Kidney (tissue), 14 donors: ENCODE measurements around the gene ITGA5. TPM values are rescaled to one million over a fixed set of nuclear protein-coding genes. Genes with fewer than 3 reads are reported as not detected.

ENCODE experiments used
- DNase-seq, 5 donors: peaks; one replicate each; pipeline ENCODE4 v3.0.0-alpha.2; 2013 to 2020
- FAIRE-seq: peaks from 2 replicates; lab custom pipeline; 2012; peaks lifted over from hg19 to GRCh38; lab: Jason Lieb, UNC
- H3K27ac ChIP-seq, 2 donors: one replicate each; pipeline ENCODE4 v1.7.0; 2013; ENCODE audit warnings: low read depth in 2 of 2, low read length in 2 of 2, inconsistent platforms in 1 of 2
- H3K27me3 ChIP-seq: one replicate; pipeline ENCODE4 v1.7.1; 2013; ENCODE audit warnings: low read length, inconsistent platforms; ENCODE audit not compliant: control insufficient read depth, insufficient read depth
- H3K36me3 ChIP-seq, 3 donors: one replicate each; pipeline versions ENCODE4 v1.7.0 to v1.7.1; 2013; ENCODE audit warnings: low read length in 3 of 3, control low read depth in 1 of 3, inconsistent platforms in 1 of 3; ENCODE audit not compliant: insufficient read depth in 3 of 3, control insufficient read depth in 2 of 3
- H3K4me1 ChIP-seq, 3 donors: one replicate each; pipeline versions ENCODE4 v1.7.0 to v1.7.1; 2013; ENCODE audit warnings: low read length in 3 of 3, inconsistent platforms in 1 of 3, low read depth in 1 of 3; ENCODE audit not compliant: control insufficient read depth in 2 of 3, insufficient read depth in 2 of 3
- H3K4me3 ChIP-seq, 3 donors: one replicate each; pipeline versions ENCODE4 v1.7.0 to v1.8.1; 2013; ENCODE audit warnings: low read length in 3 of 3, control low read depth in 1 of 3, inconsistent platforms in 1 of 3
- H3K9ac ChIP-seq, 3 donors: one replicate each; pipeline versions ENCODE4 v1.7.0 to v1.7.1; 2013; ENCODE audit warnings: low read length in 3 of 3, control low read depth in 1 of 3, inconsistent platforms in 1 of 3
- H3K9me3 ChIP-seq, 3 donors: one replicate each; pipeline versions ENCODE4 v1.7.0 to v1.7.1; 2013; ENCODE audit warnings: low read length in 3 of 3, control low read depth in 1 of 3, inconsistent platforms in 1 of 3; ENCODE audit not compliant: control insufficient read depth in 2 of 3, insufficient read depth in 1 of 3
- intact Hi-C: fragments of 100-400 bp; cut with DNase I; formaldehyde crosslinking; loops from one replicate; pipeline ENCODE4 v1.11.1; 2022
- polyA plus RNA-seq: library from polyadenylated mRNA; stranded (reverse); fragments of 350-450 nt; fragmentation: Illumina TruSeq; extraction: RNeasy Lipid Tissue Mini Kit (QIAGEN cat#74804); gene quantifications from one replicate; pipeline ENCODE4 v1.2.3, GENCODE V29; 2014; ENCODE audit warnings: low read depth, low replicate concordance; ENCODE audit not compliant: insufficient read depth
- total RNA-seq: library from RNA; stranded (reverse); fragmentation: NEBNext Ultra II Directional; extraction: Animal tissue kit (Norgen Biotek cat#: 25700); gene quantifications from one replicate; pipeline ENCODE4 v1.2.1, GENCODE V29; 2021
- TF ChIP-seq, protein P1 (sequence below): IDR thresholded peaks from 3 replicates; pipeline ENCODE4 v1.5.1; 2012; ENCODE audit warnings: mild to moderate bottlenecking, moderate library complexity, borderline replicate concordance; ENCODE audit not compliant: insufficient read depth; ENCODE audit errors: extremely low read depth
- donor health status: control.
- donor health status: control.
- donor health status: control.
- donor health status: control.
- donor health status: control.
- donor health status: DM: yes; HTN: yes; CAD: no.
- donor health status: Normal renal cell carcinoma (clear cell type).

The ITGA5 gene
- total and polyA plus RNA-seq, 2 donors from 2014 or later, result 11.4 to 65.6 TPM

DNA sequence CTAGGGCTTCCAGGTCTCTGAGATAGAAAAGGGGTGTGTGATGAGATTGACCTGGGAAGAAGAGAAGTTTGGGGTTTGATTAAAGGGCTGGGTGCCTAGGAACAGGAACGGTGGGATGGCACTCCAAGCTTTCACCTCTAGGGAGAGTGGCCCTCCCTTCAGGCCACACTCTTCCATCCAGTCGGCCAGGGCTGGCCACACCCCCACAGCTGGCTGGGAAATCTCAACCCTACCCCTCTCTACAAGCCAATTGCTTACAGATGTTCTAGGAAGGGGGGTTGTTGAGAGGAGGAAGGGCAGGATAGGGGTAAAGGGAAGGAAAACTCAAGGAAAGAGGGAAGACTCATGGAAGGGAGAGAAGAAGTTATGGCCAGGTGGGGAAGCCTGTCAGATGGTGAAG is 6.6 kb upstream of the ITGA5 start:
- FAIRE-seq, result no peak
- no peak for DNase-seq
- H3K4me1 ChIP-seq, result peaks cover 0 to 13% (median 7%) of the 10 kb centered on the region in 3 donors

DNA sequence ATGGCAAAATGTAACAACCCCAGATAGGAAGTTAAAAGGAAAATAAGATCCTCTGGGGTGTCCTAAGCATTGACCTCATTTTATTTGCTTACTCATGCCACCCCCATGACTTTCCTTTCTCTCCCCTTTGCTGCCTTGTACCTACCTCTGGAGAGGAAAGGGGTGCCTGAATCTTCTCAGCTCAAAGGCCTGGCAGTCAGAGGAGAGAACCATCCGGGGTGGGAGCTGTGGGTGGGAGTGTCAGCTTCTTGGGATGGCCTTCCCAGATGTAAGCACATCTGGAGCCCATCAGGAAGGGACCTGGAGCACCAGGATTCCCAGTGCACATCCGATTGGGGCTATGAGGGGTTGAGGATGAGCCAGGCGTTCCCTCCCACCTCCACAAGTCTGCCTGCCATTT is 5.2 kb upstream of the ITGA5 start:
- H3K36me3 ChIP-seq, result no peaks in the 10 kb centered on the region
- no peak overlapping the region for H3K9ac ChIP-seq
- H3K27ac ChIP-seq, result no peak overlapping the region
- no peak for DNase-seq
- no peaks in the 10 kb centered on the region for H3K27me3 ChIP-seq
- intact Hi-C loops, result no loop called here
- H3K4me3 ChIP-seq, result no peak overlapping the region
- no peaks in the 10 kb centered on the region for H3K9me3 ChIP-seq
- TF ChIP-seq, protein P1, sequence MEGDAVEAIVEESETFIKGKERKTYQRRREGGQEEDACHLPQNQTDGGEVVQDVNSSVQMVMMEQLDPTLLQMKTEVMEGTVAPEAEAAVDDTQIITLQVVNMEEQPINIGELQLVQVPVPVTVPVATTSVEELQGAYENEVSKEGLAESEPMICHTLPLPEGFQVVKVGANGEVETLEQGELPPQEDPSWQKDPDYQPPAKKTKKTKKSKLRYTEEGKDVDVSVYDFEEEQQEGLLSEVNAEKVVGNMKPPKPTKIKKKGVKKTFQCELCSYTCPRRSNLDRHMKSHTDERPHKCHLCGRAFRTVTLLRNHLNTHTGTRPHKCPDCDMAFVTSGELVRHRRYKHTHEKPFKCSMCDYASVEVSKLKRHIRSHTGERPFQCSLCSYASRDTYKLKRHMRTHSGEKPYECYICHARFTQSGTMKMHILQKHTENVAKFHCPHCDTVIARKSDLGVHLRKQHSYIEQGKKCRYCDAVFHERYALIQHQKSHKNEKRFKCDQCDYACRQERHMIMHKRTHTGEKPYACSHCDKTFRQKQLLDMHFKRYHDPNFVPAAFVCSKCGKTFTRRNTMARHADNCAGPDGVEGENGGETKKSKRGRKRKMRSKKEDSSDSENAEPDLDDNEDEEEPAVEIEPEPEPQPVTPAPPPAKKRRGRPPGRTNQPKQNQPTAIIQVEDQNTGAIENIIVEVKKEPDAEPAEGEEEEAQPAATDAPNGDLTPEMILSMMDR, result no peak
- FAIRE-seq, result no peak
- H3K4me1 ChIP-seq, result peaks cover 0 to 17% (median 13%) of the 10 kb centered on the region in 3 donors

More for the DNA sequence above, 6.6 kb upstream of the ITGA5 start:
- Histone ChIP-seq H3K9me3 (no peaks in the 10 kb centered on the region), H3K9ac (no peak overlapping the region), H3K27me3 (no peaks in the 10 kb centered on the region), H3K36me3 (no peaks in the 10 kb centered on the region), H3K4me3 (no peak overlapping the region), H3K27ac (no peak overlapping the region)
- TF ChIP-seq, protein P1, result no peak
- intact Hi-C loops, result no loop called here

DNA sequence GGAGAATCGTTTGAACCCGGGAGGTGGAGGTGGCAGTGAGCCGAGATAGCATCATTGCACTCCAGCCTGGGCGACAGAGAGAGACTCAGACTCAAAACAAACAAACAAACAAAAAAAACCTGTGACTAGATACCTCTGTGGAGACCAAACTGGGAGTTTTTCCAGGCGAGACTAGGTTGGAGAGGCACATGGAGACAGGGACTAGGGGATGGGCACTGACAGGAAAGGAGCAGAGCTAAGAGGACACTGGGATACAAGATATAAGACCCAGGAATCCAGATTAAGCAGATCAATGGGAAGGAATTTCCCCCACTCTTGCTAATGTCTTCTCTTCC is 4.7 kb upstream of the ITGA5 start:
- TF ChIP-seq, protein P1, result no peak
- H3K4me1 ChIP-seq, result peaks cover 0 to 17% (median 9%) of the 10 kb centered on the region in 3 donors
- H3K27me3 ChIP-seq, result no peaks in the 10 kb centered on the region
- no peak overlapping the region for H3K9ac ChIP-seq
- no peak for FAIRE-seq
- no peaks in the 10 kb centered on the region for H3K36me3 ChIP-seq
- no peaks in the 10 kb centered on the region for H3K9me3 ChIP-seq
- no peak overlapping the region for H3K27ac ChIP-seq
- no peak overlapping the region for H3K4me3 ChIP-seq
- DNase-seq, result no peak
- intact Hi-C loops, result no loop called here

DNA sequence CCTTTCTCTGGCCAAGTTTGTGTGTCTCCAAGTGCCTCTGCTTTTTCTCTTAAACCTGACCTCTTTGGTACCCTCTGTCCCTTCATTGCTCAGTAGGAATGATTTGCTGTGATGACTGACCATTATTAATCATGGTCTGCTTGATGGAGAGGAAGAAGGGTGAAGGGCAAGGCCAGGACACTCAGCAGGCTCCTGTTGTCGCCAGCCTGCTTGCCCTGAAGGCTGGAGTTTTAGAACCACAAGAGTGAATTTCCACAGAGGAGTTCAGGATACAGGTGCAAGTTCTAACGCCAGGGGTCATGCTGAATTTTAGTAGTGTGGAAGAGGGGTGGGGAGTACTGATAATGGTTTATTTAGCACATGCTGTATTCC is 2.8 kb upstream of the ITGA5 start:
- Histone ChIP-seq H3K4me3 (no peak overlapping the region), H3K4me1 (peaks cover 0 to 7% (median 7%) of the 10 kb centered on the region in 3 donors), H3K9ac (no peak overlapping the region), H3K27ac (no peak overlapping the region), H3K36me3 (no peaks in the 10 kb centered on the region), H3K27me3 (no peaks in the 10 kb centered on the region), H3K9me3 (no peaks in the 10 kb centered on the region)
- intact Hi-C loops, result no loop called here
- FAIRE-seq, result no peak
- no peak for DNase-seq
- TF ChIP-seq, protein P1, result no peak
